Activated naive CD8-positive, alpha-beta T cell treated with anti-CD3 and anti-CD28 coated beads, Interleukin-2, amount 10 ng/mL, durations not matched to agents 7 days and 5 days (primary cell): ENCODE data around the gene NOSIP. TPM values are rescaled to one million over a fixed set of nuclear protein-coding genes. Genes with fewer than 3 reads are reported as not detected.
A peak's percentile ranks its signal among the peaks of the same experiment; 100 is the strongest.
"Not testable (repeated sequence)": the region's sequence is repeated elsewhere in the genome, so short reads cannot be mapped to it uniquely, and the experiment has no call there.

Source experiments
- ATAC-seq: fragments of 150-1000 bp; cut with Tn5 transposase; one replicate; pipeline ENCODE4 v1.10.0; 2021; ENCODE audit warnings: low read depth, moderate library complexity
- POLR2A ChIA-PET: fragments of 350-600 bp; sonication (Branson Sonifier 250); formaldehyde crosslinking; loops from one replicate; lab custom pipeline; 2021; ENCODE audit warnings: antibody characterized with exemption; lab: Charles Lee
- DNase-seq: peaks from one replicate; pipeline ENCODE4 v3.0.0; 2021
- H3K27ac Mint-ChIP-seq: one replicate; pipeline ENCODE4 v1.8.0; 2022; ENCODE audit warnings: mild to moderate bottlenecking, mixed read lengths
- H3K27me3 Mint-ChIP-seq: one replicate; pipeline ENCODE4 v1.8.0; 2022; ENCODE audit warnings: mild to moderate bottlenecking, moderate library complexity, mixed read lengths
- H3K36me3 Mint-ChIP-seq: one replicate; pipeline ENCODE4 v1.8.0; 2021; ENCODE audit warnings: mild to moderate bottlenecking, mixed read lengths
- H3K4me1 Mint-ChIP-seq: one replicate; pipeline ENCODE4 v1.8.0; 2021; ENCODE audit warnings: mixed read lengths
- H3K4me3 Mint-ChIP-seq: one replicate; pipeline ENCODE4 v1.8.0; 2022; ENCODE audit warnings: mild to moderate bottlenecking, moderate library complexity, mixed read lengths
- H3K9me3 Mint-ChIP-seq: one replicate; pipeline ENCODE4 v1.8.0; 2021; ENCODE audit warnings: mixed read lengths
- total RNA-seq, 2 experiments: library from RNA; stranded (reverse); gene quantifications; one replicate each; pipeline ENCODE4 v1.2.3, GENCODE V29; 2021

NOSIP gene
- total RNA-seq, result 100 to 1,000 TPM; 122 to 125 TPM

- Mint-ChIP-seq H3K27me3 (no peaks in the 10 kb centered on the region), H3K36me3 (peaks cover 1% of the 10 kb centered on the region), H3K4me3 (peak within 1 kb of the TSS; percentile 88), H3K9me3 (no peaks in the 10 kb centered on the region), H3K27ac (peak within 1 kb of the TSS; percentile 89), H3K4me1 (peaks cover 25% of the 10 kb centered on the region)
- ATAC-seq, result peak; percentile 91
- DNase-seq, result peak; percentile 93
- POLR2A ChIA-PET, result interaction anchor here (0.7 to 4.5 kb wide), 22 partner anchors 10 to 127 kb away, joined by 3 to 49 read pairs (median 5); partner anchors contain the start of genes ALDH16A1, PRMT1, PRR12 and RPL13A
These were observed at the start of gene NOSIP for GRCh38 chr19:49580264-49581006. TSS of gene NOSIP (minus strand) at chr19:49580556. CDS start at chr19:49560691, 19,865 bp downstream.

DNA sequence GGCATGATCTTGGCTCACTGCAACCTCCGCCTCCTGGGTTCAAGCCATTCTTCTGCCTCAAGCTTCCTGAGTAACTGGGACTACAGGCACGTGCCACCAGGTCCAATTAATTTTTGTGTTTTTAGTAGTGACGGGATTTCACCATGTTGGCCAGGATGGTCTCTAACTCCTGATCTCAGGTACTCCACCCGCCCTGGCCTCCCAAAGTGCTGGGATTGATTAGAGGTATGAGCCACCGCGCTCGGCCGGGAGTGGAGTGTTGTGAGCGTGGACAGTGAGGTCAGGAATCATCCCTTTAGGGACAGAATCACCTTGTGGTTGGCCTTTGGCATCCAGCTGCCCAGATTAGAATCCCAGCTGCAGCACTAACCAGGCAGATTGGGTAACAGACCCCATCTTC, 49.3 kb upstream of the NOSIP start:
- POLR2A ChIA-PET, result interaction anchor here (1.2 kb wide), 1 partner anchor 9 kb away, joined by 3 read pairs; no protein-coding TSS in a partner anchor
- H3K27me3 Mint-ChIP-seq, result no peaks in the 10 kb centered on the region
- no peaks in the 10 kb centered on the region for H3K4me1 Mint-ChIP-seq
- H3K36me3 Mint-ChIP-seq, result peaks cover 17% of the 10 kb centered on the region
- no peak overlapping the region for H3K27ac Mint-ChIP-seq
- no peaks in the 10 kb centered on the region for H3K9me3 Mint-ChIP-seq
- ATAC-seq (no peak), DNase-seq (no peak)
- H3K4me3 Mint-ChIP-seq, result no peak overlapping the region

DNA sequence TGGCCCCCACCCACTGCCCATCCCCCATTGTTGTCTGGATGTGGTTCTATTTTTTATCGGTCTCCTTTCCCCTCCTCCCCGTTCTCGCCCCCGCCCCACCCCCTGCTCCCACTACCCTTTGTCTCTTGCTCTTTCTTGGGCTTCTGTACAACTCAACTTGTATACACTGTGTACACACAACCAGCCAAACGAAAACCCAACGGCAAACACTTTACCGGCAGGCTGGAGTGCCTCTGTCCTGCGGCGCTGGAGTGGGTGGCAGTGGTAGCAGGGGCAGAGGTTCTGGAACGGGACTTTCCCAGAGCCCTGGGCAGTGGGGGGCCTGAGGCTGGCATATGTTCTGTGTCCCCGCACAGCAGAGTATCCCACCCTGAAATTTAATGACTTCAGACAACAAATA, 45.9 kb upstream of the NOSIP start:
- POLR2A ChIA-PET, result no interaction called here
- peaks cover 33% of the 10 kb centered on the region for H3K36me3 Mint-ChIP-seq
- H3K27ac Mint-ChIP-seq, result no peak overlapping the region
- ATAC-seq, result no peak
- no peaks in the 10 kb centered on the region for H3K4me1 Mint-ChIP-seq
- no peaks in the 10 kb centered on the region for H3K27me3 Mint-ChIP-seq
- DNase-seq, result no peak
- no peak overlapping the region for H3K4me3 Mint-ChIP-seq
- H3K9me3 Mint-ChIP-seq, result no peaks in the 10 kb centered on the region

GRCh38 chr19:49624967-49625910, 44.9 kb upstream of the NOSIP start:
- POLR2A ChIA-PET, result no interaction called here
- no peak overlapping the region for H3K27ac Mint-ChIP-seq
- no peaks in the 10 kb centered on the region for H3K9me3 Mint-ChIP-seq
- no peaks in the 10 kb centered on the region for H3K27me3 Mint-ChIP-seq
- H3K4me3 Mint-ChIP-seq, result no peak overlapping the region
- ATAC-seq (no peak), DNase-seq (no peak)
- H3K4me1 Mint-ChIP-seq, result no peaks in the 10 kb centered on the region
- peaks cover 33% of the 10 kb centered on the region for H3K36me3 Mint-ChIP-seq

GRCh38 chr19:49617860-49618259, 37.5 kb upstream of the NOSIP start:
- H3K4me3 Mint-ChIP-seq, H3K9me3 Mint-ChIP-seq: not testable (repeated sequence)

GRCh38 chr19:49616945-49617344, 36.6 kb upstream of the NOSIP start:
- ATAC-seq (no peak), DNase-seq (no peak)
- H3K27me3 Mint-ChIP-seq, result no peaks in the 10 kb centered on the region
- no peak overlapping the region for H3K4me3 Mint-ChIP-seq
- peaks cover 33% of the 10 kb centered on the region for H3K36me3 Mint-ChIP-seq
- no peak overlapping the region for H3K27ac Mint-ChIP-seq
- H3K9me3 Mint-ChIP-seq, result no peaks in the 10 kb centered on the region
- H3K4me1 Mint-ChIP-seq, result peaks cover 9% of the 10 kb centered on the region
- POLR2A ChIA-PET, result interaction anchor here (0.7 to 1.0 kb wide), 3 partner anchors 30 to 64 kb away, joined by 3 read pairs; partner anchors contain the start of genes NOSIP and PRRG2

More at GRCh38 chr19:49617860-49618259, 37.5 kb upstream of the NOSIP start:
- not testable (repeated sequence) for DNase-seq, H3K27ac Mint-ChIP-seq, ATAC-seq, H3K4me1 Mint-ChIP-seq, H3K27me3 Mint-ChIP-seq
- peaks cover 34% of the 10 kb centered on the region for H3K36me3 Mint-ChIP-seq
- POLR2A ChIA-PET, result interaction anchor here (0.6 kb wide), 1 partner anchor 198 kb away, joined by 3 read pairs; no protein-coding TSS in a partner anchor

DNA sequence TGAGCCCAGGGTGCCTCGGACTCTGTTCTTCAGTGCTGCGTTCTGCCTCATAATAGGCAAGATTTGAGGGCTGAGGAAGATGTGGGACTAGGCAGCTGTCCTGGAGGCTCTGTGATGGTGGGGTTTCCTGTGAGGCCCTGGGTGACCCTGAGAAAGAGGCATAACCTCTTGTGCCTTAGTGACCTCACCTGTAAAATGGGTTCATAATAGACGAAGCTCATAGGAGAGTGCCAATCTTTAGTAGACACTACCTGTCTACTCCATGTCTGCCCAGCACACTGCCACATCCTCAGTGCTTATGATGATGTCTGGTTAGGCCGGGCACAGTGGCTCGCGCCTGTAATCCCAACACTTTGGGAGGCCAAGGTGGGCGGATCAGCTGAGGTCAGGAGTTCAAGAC, 36.2 kb upstream of the NOSIP start:
- H3K36me3 Mint-ChIP-seq, result peaks cover 32% of the 10 kb centered on the region
- no peak overlapping the region for H3K27ac Mint-ChIP-seq
- DNase-seq (no peak), ATAC-seq (no peak)
- H3K4me3 Mint-ChIP-seq, result no peak overlapping the region
- H3K9me3 Mint-ChIP-seq, result no peaks in the 10 kb centered on the region
- H3K27me3 Mint-ChIP-seq, result no peaks in the 10 kb centered on the region
- POLR2A ChIA-PET, result interaction anchor here (0.7 to 1.0 kb wide), 3 partner anchors 30 to 65 kb away, joined by 3 read pairs; partner anchors contain the start of genes NOSIP and PRRG2
- peaks cover 9% of the 10 kb centered on the region for H3K4me1 Mint-ChIP-seq

- H3K36me3 Mint-ChIP-seq, result peaks cover 30% of the 10 kb centered on the region
- no peak overlapping the region for H3K27ac Mint-ChIP-seq
- no peak overlapping the region for H3K4me3 Mint-ChIP-seq
- POLR2A ChIA-PET, result interaction anchor here (0.6 kb wide), 1 partner anchor 24 kb away, joined by 3 read pairs; the partner anchor contains the start of gene RRAS
- no peaks in the 10 kb centered on the region for H3K9me3 Mint-ChIP-seq
- no peak for DNase-seq
- H3K27me3 Mint-ChIP-seq, result no peaks in the 10 kb centered on the region
- no peak for ATAC-seq
- peaks cover 9% of the 10 kb centered on the region for H3K4me1 Mint-ChIP-seq
These were observed 35.5 kb upstream of the NOSIP start for GRCh38 chr19:49615861-49616260.

GRCh38 chr19:49614096-49614833, 33.9 kb upstream of the NOSIP start:
- H3K4me3 Mint-ChIP-seq, result no peak overlapping the region
- ATAC-seq (no peak), DNase-seq (no peak)
- peaks cover 33% of the 10 kb centered on the region for H3K36me3 Mint-ChIP-seq
- no peaks in the 10 kb centered on the region for H3K9me3 Mint-ChIP-seq
- peaks cover 9% of the 10 kb centered on the region for H3K4me1 Mint-ChIP-seq
- H3K27ac Mint-ChIP-seq, result no peak overlapping the region
- no peaks in the 10 kb centered on the region for H3K27me3 Mint-ChIP-seq
- POLR2A ChIA-PET, result interaction anchor here (1.2 kb wide), 1 partner anchor 24 kb away, joined by 3 read pairs; no protein-coding TSS in a partner anchor

GRCh38 chr19:49613374-49613773, 33.0 kb upstream of the NOSIP start:
- no peaks in the 10 kb centered on the region for H3K9me3 Mint-ChIP-seq
- peaks cover 9% of the 10 kb centered on the region for H3K4me1 Mint-ChIP-seq
- ATAC-seq (no peak), DNase-seq (no peak)
- H3K27ac Mint-ChIP-seq, result peak overlapping the region; percentile 48
- POLR2A ChIA-PET, result no interaction called here
- no peak overlapping the region for H3K4me3 Mint-ChIP-seq
- no peaks in the 10 kb centered on the region for H3K27me3 Mint-ChIP-seq
- peaks cover 29% of the 10 kb centered on the region for H3K36me3 Mint-ChIP-seq

DNA sequence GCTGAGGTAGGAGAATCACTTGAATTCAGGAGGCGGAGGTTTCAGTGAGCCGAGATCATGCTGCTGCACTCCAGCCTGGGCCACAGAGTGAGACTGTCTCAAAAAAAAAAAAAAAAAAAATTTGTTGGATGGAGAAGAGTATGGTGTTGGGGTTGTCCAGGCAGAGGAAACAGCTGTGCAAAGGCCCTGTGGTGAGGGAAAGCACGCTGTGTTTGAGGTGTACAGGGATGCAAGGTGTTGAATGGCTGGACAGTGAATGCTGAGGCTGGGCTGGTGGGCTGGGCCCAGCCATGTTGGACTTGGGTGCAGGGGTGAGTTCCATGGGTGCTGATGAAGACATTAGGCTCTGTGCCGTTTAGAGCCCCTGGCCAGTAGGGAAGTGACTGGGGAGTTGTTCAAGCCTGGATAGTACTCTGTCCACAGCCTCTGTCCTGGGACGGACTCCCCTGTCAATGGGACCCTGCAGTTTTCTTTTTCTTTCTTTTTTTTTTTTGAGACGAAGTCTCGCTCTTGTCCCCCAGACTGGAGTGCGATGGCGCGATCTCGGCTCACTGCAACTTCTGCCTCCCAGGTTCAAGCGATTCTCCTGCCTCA, 29.2 kb upstream of the NOSIP start:
- Mint-ChIP-seq H3K27me3 (no peaks in the 10 kb centered on the region), H3K9me3 (no peaks in the 10 kb centered on the region), H3K4me3 (no peak overlapping the region), H3K27ac (no peak overlapping the region), H3K4me1 (peaks cover 8% of the 10 kb centered on the region), H3K36me3 (peaks cover 8% of the 10 kb centered on the region)
- DNase-seq (no peak), ATAC-seq (no peak)
- POLR2A ChIA-PET, result no interaction called here

GRCh38 chr19:49605605-49606004, 25.2 kb upstream of the NOSIP start:
- no peaks in the 10 kb centered on the region for H3K27me3 Mint-ChIP-seq
- ATAC-seq (no peak), DNase-seq (no peak)
- POLR2A ChIA-PET, result no interaction called here
- no peak overlapping the region for H3K27ac Mint-ChIP-seq
- peaks cover 12% of the 10 kb centered on the region for H3K36me3 Mint-ChIP-seq
- H3K4me1 Mint-ChIP-seq, result peaks cover 1% of the 10 kb centered on the region
- H3K4me3 Mint-ChIP-seq, result no peak overlapping the region
- H3K9me3 Mint-ChIP-seq, result no peaks in the 10 kb centered on the region
